K562 (cell line): ENCODE results near the gene DPH5.

Experiments used
- ARHGAP35 ChIP-seq: fragments of 450-650 bp; IDR thresholded peaks from 2 replicates; pipeline ENCODE4 v1.6.1; 2018; ENCODE audit not compliant: partially characterized antibody
- CTCF ChIP-seq, 3 experiments: IDR thresholded peaks in 2 of 3; conservative IDR thresholded peaks in 1 of 3; 2 replicates each; pipeline ENCODE4 v1.5.1; 2011 to 2012; ENCODE audit warnings: low read length in 3 of 3, mild to moderate bottlenecking in 3 of 3, control low read depth in 2 of 3, improper control_type of control experiment in 1 of 3, inconsistent platforms in 1 of 3, low read depth in 1 of 3, mixed read lengths in 1 of 3, moderate library complexity in 1 of 3; ENCODE audit not compliant: insufficient read depth in 2 of 3
- MAZ ChIP-seq, 2 experiments: fragments of 450-650 bp in 1 of 2; sonication (generic) in 1 of 2; formaldehyde crosslinking; IDR thresholded peaks in 1 of 2; conservative IDR thresholded peaks in 1 of 2; 2 replicates each; pipeline versions ENCODE4 v1.4.0 to v1.5.0; 2020; ENCODE audit warnings: mild to moderate bottlenecking in 1 of 2, missing genetic modification reagents in 1 of 2
- POLR2AphosphoS5 ChIP-seq: IDR thresholded peaks from 2 replicates; pipeline ENCODE4 v1.6.1; 2011; ENCODE audit warnings: mild to moderate bottlenecking, low read depth, low read length, moderate library complexity; ENCODE audit not compliant: control insufficient read depth, insufficient read depth

DNA sequence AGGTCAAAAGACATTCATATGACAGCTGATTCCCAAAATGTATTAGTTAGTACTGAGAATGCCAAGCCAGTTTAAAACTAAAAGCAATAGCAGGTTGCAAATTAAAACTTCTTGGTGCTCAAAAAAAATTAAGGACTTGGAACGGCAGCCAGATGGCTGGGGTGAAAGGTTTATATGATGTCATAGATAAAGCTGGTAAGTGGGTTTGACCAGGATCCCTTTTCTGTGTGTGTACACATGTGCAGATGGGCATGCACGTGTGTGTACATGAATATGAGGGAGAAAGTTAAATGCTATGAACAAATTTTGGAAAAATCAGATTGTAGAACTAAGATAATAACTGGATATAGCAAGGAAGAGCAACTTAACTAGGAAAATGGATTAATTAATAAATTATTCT lies 39.1 kb upstream of the DPH5 start:
- no peak for TF ChIP-seq ARHGAP35
- no peak for TF ChIP-seq MAZ (CRISPR knock-in tag; conservative IDR thresholded peaks at IDR 0.05 in 1 of 2, IDR thresholded peaks at IDR 0.05 in 1 of 2)
- no peak for TF ChIP-seq CTCF (IDR thresholded peaks at IDR 0.05 in 2 of 3, conservative IDR thresholded peaks at IDR 0.05 in 1 of 3; ENCODE audit: insufficient read depth in 2 of 3, low read depth in 1 of 3, low read length in 3 of 3)
- no peak for TF ChIP-seq POLR2AphosphoS5
